HG02973 (cell line): Measurements from ENCODE around the gene PRDM16.

Experiments
- ATAC-seq: cut with Tn5 transposase; IDR thresholded peaks from one replicate; pipeline ENCODE4 v1.9.1; 2021; ENCODE audit warnings: moderate library complexity; ENCODE audit not compliant: unreplicated experiment

Gene PRDM16

GRCh38 chr1:3174487-3175247 is 105.7 kb downstream of the PRDM16 start:
- ATAC-seq, result no peak

DNA sequence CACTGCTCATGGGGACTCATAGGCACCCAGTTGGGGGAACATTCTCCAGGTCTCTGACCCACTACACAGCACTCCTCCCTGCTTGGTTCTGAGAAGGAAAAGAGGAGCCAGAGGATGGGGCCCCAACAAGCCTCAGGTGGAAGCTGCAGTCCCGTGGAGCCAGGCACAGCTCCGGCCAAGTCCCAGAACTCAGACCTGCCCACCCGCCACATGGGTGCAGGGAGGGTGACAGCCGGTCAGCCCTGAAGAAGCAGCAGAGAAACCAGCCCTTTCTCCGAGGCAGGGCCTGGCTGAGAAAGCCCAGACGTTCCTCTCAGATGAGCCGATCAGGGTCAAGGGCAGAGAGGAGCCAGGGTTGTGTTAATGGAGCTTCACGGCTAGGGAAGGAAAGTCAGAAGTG is 106.5 kb downstream of the PRDM16 start:
- no peak for ATAC-seq

DNA sequence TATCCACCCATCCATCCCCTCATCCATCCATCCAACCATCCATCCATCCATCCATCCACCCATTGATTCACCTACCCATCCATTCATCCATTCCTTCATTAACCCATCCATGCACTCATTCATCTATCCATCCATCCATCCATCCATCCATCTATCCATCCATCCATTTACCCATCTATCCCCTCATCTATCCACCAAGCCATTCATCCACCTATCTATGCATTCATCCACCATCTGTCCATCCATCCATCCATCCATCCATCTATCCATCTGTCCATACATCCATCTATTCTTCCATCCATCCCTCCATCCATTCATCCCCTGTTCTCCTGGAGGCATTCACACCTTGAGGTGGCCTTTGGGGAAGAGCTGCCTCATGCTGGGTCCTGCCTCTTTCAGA is 107.0 kb downstream of the PRDM16 start:
- no peak for ATAC-seq

GRCh38 chr1:3176820-3177219 is 107.8 kb downstream of the PRDM16 start:
- ATAC-seq, result no peak

DNA sequence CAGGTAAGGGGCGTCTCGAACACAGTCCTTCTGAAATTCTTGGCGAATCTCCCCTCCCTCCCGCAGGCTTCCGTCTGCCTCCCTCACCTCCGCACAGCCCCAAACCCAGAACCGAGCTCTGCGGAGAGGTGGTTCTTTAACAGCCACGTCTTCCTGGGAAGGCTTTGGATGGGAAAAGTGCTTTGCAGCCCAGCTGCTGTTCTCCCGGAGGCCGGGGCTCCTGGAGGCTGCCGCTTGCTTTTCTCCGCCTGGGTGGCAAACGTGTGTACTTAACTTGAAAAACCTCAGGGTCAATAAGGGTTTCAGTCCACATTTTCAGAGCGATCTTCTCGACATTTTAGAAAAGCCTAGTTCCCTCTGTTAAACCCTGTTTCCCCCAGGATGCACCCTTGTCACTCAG is 109.3 kb downstream of the PRDM16 start:
- ATAC-seq, result no peak

DNA sequence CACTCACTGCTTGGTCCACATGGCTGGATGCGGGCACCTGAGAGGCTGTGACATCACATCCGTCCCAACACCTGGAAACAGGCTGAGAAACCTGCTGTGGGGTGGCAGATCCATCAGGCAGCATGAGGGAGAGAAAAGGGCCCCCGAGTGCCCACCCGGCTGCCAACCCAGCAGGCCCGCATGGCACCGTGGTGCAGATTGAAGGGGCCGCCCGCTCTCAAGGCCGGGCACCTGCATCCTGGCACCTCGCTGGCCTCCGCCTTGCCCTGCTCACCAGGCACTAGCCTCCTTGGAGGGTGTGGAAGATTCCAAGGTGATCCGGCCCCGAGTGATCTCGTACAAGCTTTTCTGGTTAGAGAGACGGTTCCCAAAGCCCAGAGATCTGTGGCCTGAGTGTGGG is 110.5 kb downstream of the PRDM16 start:
- no peak for ATAC-seq

DNA sequence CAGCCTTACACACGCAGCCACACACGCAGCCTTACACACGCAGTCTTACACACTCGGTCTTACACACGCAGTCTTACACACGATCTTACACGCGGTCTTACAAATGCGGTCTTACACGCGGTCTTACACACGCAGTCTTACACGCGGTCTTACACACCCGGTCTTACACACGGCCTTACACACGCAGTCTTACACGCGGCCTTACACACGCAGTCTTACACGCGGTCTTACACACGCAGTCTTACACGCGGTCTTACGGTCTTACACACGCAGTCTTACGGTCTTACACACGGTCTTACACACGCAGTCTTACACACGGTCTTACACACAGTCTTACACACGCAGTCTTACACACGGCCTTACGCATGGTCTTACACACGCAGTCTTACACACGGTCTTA is 111.9 kb downstream of the PRDM16 start:
- no peak for ATAC-seq

GRCh38 chr1:3181956-3182355 is 113.0 kb downstream of the PRDM16 start:
- no peak for ATAC-seq

DNA sequence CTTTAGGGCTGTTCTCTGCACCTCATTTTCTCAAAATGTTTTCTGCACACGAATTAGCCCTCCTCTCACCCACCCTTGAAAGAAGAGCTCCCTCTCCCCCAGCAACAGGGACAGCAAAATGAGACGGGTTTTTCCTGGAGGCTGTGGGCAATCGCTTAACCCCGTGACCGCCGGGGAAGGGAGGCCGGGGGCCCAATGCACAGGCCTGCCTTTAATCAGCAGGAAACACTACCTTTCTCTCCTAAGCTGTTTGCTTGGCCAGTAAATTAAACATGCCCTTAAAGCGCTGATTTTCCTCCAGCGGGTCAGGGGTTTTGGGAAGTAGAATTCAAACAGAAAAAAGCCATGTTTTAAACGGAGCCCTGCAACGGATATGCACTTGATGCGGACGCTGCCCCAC is 114.4 kb downstream of the PRDM16 start:
- no peak for ATAC-seq

- ATAC-seq, result no peak
These were observed 114.8 kb downstream of the PRDM16 start for GRCh38 chr1:3183813-3184212.

- ATAC-seq, result no peak
These were observed 115.7 kb downstream of the PRDM16 start for GRCh38 chr1:3184666-3185065.

DNA sequence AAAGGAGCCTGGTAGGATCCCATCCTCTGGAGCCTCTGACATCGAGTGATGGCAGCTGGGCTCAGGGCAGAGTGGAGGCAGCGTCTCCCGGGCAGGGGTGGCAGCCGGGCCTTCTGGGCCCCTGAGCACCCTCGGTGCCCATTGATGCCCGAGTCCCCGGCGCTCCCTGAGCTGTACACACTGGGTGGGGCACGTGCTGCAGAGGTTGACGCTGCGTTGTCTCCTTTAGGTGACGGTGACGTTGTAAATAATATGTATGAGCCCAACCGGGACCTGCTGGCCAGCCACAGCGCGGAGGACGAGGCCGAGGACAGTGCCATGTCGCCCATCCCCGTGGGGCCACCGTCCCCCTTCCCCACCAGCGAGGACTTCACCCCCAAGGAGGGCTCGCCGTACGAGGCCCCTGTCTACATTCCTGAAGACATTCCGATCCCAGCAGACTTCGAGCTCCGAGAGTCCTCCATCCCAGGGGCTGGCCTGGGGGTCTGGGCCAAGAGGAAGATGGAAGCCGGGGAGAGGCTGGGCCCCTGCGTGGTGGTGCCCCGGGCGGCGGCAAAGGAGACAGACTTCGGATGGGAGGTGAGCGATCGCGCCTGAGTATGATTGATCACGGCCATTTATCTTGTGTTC is 117.0 kb downstream of the PRDM16 start:
- no peak for ATAC-seq

- ATAC-seq, result no peak
These were observed 117.5 kb downstream of the PRDM16 start for GRCh38 chr1:3186526-3186921.

- no peak for ATAC-seq
These were observed 118.6 kb downstream of the PRDM16 start for GRCh38 chr1:3187415-3188149.

GRCh38 chr1:3188150-3188971 is 119.4 kb downstream of the PRDM16 start:
- no peak for ATAC-seq

DNA sequence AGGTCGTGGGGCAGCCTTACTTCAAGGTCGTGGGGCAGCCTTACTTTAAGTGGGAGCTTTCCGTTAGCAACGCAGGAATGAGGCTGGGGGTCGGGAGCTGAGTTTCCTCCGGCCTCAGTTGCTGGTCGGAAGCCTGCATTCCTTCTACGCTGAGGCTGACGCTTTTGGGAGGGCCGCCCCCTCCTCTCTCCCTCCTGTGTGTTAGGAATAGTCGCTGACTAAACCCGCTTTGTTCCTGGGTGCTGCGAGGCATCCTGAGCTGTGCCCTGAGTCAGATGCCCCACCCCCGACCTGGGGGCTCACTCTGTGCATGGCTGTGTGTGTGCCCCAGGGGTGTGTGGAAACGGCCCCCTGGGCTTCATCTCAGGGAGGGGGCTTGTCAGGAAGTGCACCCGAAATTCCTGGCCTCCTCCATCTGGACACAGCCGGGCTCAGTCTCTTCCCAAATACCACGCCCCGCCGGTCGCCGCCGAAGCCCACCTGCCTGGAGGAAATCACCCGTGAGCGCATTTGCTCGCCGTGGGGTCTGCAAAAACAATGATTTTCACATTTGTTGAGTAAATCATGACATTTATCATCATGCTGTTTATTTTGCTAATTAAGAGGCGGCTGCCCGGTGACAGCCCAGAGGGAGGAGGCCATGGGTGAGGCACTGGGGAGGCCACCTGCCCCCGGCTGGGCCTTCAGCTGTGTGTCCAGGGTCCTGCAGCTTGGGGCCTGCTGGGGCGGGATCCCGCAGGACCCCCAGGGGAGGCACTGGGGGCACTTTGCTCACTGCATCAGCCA is 121.4 kb downstream of the PRDM16 start:
- no peak for ATAC-seq

DNA sequence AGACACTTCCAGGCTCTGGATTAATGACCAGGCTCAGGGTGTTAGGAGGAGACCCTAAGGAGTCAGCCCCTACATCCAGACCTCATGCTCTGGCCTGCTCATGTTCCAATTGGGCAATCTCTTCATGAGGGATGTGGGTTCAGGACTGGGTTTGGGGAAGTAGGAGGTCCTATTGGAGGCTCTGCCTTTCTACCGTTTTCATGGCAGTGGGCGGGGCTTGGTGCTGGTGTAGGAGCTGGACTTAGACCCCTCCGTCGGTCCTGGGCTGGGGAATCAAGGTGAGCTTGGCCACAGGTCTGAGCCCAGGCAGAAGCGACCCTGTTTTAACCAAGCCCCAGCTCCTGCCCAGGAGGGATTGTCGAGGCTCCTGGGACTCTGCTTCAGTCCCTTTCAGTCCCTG is 123.4 kb downstream of the PRDM16 start:
- ATAC-seq, result no peak

- no peak for ATAC-seq
These were observed 123.8 kb downstream of the PRDM16 start for GRCh38 chr1:3192825-3193224.

- no peak for ATAC-seq
These were observed 124.8 kb downstream of the PRDM16 start for GRCh38 chr1:3193811-3194210.

- no peak for ATAC-seq
These were observed 125.9 kb downstream of the PRDM16 start for GRCh38 chr1:3194760-3195479.
